ENCODE data around the gene OPCML. TPM values are rescaled to one million over a fixed set of nuclear protein-coding genes. Genes with fewer than 3 reads are reported as not detected.

The OPCML gene
- total RNA-seq, 1 donor from 2014 or later, result not detected

DNA sequence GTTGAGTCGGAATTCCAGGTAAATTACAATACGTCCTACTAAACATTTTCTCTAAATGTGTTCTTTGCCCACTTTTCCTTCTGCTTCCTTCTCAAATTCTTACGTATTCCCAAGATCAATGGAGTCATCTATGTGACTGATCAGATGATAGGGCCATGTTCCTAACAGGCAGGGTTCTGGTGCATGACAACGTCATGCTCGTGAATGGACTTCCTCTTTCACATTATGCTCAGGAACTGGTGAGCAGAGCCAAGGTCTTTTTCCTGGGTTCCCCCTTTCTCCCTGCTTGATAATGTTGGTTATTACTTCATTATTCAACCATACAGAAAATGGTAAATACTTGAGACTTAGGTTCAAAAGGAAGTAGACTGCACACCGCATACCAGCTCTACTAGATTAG is 789.4 kb downstream of the OPCML start:
- H3K4me1 ChIP-seq, result no peaks in the 10 kb centered on the region
- TF ChIP-seq POLR2A (IDR thresholded peaks at IDR 0.05) (no peak), POLR2AphosphoS5 (IDR thresholded peaks at IDR 0.05; ENCODE audit: insufficient read depth in 1 of 2, low read depth in 1 of 2) (no peak)
- TF ChIP-seq, protein P1, sequence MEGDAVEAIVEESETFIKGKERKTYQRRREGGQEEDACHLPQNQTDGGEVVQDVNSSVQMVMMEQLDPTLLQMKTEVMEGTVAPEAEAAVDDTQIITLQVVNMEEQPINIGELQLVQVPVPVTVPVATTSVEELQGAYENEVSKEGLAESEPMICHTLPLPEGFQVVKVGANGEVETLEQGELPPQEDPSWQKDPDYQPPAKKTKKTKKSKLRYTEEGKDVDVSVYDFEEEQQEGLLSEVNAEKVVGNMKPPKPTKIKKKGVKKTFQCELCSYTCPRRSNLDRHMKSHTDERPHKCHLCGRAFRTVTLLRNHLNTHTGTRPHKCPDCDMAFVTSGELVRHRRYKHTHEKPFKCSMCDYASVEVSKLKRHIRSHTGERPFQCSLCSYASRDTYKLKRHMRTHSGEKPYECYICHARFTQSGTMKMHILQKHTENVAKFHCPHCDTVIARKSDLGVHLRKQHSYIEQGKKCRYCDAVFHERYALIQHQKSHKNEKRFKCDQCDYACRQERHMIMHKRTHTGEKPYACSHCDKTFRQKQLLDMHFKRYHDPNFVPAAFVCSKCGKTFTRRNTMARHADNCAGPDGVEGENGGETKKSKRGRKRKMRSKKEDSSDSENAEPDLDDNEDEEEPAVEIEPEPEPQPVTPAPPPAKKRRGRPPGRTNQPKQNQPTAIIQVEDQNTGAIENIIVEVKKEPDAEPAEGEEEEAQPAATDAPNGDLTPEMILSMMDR (IDR thresholded peaks at IDR 0.05), result no peak
- no peaks in the 10 kb centered on the region for H3K9me3 ChIP-seq
- no peaks in the 10 kb centered on the region for H3K27me3 ChIP-seq
- no peak overlapping the region for H3K4me3 ChIP-seq
- intact Hi-C loops (cut with DNase I), result no loop called here
- no peak for DNase-seq (ENCODE audit: extremely low spot score in 2 of 2)
- no peak overlapping the region for H3K27ac ChIP-seq
- H3K36me3 ChIP-seq, result no peaks in the 10 kb centered on the region

- no peaks in the 10 kb centered on the region for H3K9me3 ChIP-seq
- intact Hi-C loops (cut with DNase I), result no loop called here
- no peak for DNase-seq (ENCODE audit: extremely low spot score in 2 of 2)
- H3K36me3 ChIP-seq, result no peaks in the 10 kb centered on the region
- H3K4me1 ChIP-seq, result no peaks in the 10 kb centered on the region
- no peaks in the 10 kb centered on the region for H3K27me3 ChIP-seq
- no peak overlapping the region for H3K27ac ChIP-seq
- no peak overlapping the region for H3K4me3 ChIP-seq
- no peak for TF ChIP-seq POLR2AphosphoS5 (IDR thresholded peaks at IDR 0.05; ENCODE audit: insufficient read depth in 1 of 2, low read depth in 1 of 2)
- TF ChIP-seq, protein P1 (IDR thresholded peaks at IDR 0.05), result no peak
- TF ChIP-seq POLR2A (IDR thresholded peaks at IDR 0.05), result no peak
These were observed 798.1 kb downstream of the OPCML start for GRCh38 chr11:132734217-132734616.

DNA sequence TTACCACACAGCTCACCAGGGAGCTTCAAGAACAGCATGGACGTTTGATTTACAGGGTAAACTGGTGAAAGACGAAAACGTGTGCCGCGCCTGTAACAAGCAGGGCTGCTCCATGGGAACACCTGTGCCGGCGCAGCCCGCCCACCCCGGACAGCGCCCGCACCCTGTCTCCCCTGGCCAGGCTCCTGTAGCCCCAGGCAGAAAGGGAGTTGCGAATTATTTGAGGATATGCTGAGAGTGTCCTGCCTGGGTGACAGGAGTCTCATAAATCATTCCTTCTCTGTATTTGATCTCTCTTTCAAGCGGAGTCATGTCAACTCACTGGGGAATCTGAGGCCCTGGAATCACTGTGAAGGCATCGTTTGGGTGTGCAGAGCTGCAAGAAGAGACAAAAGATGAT is 804.3 kb downstream of the OPCML start:
- Histone ChIP-seq H3K27ac (no peak overlapping the region), H3K9me3 (no peaks in the 10 kb centered on the region)
- intact Hi-C loops (cut with DNase I), result no loop called here

DNA sequence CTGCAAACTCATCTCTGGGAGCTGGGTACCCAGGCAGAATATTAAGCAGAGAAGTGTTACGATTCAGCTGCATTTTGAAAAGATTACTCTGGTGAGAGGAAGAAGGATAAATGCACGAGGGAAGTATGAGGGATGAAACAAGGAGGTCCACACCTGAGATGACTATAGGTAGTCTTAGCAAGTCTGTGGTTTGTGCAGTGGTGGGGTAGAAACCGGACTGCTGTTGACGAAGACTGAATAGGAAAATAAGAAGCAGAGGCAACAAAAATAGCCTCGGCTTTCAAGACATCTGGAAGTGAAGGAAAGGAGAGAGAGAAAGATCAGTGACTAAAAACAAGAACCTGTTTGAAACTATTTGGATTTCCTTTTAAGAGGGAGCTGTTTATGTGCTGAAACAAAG is 810.8 kb downstream of the OPCML start:
- no peak for DNase-seq (ENCODE audit: extremely low spot score in 2 of 2)
- Histone ChIP-seq H3K9me3 (no peaks in the 10 kb centered on the region), H3K27me3 (no peaks in the 10 kb centered on the region), H3K4me1 (no peaks in the 10 kb centered on the region), H3K4me3 (no peak overlapping the region), H3K27ac (no peak overlapping the region), H3K36me3 (no peaks in the 10 kb centered on the region)
- intact Hi-C loops (cut with DNase I), result no loop called here
- TF ChIP-seq POLR2AphosphoS5 (IDR thresholded peaks at IDR 0.05; ENCODE audit: insufficient read depth in 1 of 2, low read depth in 1 of 2), result no peak

More for the DNA sequence above, 804.3 kb downstream of the OPCML start:
- TF ChIP-seq POLR2AphosphoS5 (IDR thresholded peaks at IDR 0.05; ENCODE audit: insufficient read depth in 1 of 2, low read depth in 1 of 2) (no peak), POLR2A (IDR thresholded peaks at IDR 0.05) (no peak)
- TF ChIP-seq, protein P1 (IDR thresholded peaks at IDR 0.05), result no peak
- no peaks in the 10 kb centered on the region for H3K4me1 ChIP-seq
- H3K4me3 ChIP-seq, result no peak overlapping the region
- DNase-seq (ENCODE audit: extremely low spot score in 2 of 2), result no peak
- no peaks in the 10 kb centered on the region for H3K36me3 ChIP-seq
- no peaks in the 10 kb centered on the region for H3K27me3 ChIP-seq

- no peaks in the 10 kb centered on the region for H3K27me3 ChIP-seq
- DNase-seq (ENCODE audit: extremely low spot score in 2 of 2), result no peak
- no peak overlapping the region for H3K27ac ChIP-seq
- TF ChIP-seq POLR2A (IDR thresholded peaks at IDR 0.05) (no peak), POLR2AphosphoS5 (IDR thresholded peaks at IDR 0.05; ENCODE audit: insufficient read depth in 1 of 2, low read depth in 1 of 2) (no peak)
- TF ChIP-seq, protein P1 (IDR thresholded peaks at IDR 0.05), result no peak
- no peak overlapping the region for H3K4me3 ChIP-seq
- no peaks in the 10 kb centered on the region for H3K9me3 ChIP-seq
- H3K36me3 ChIP-seq, result no peaks in the 10 kb centered on the region
- H3K4me1 ChIP-seq, result no peaks in the 10 kb centered on the region
- intact Hi-C loops (cut with DNase I), result no loop called here
These were observed 812.6 kb downstream of the OPCML start for GRCh38 chr11:132719684-132720083.

Data from vagina (tissue), 2 donors.